HUDEP-2 (cell line): ENCODE measurements around the gene SLC38A4.

Experiments used
- DNase-seq, 76 experiments: peaks; one replicate each; lab custom pipeline; 2025; ENCODE audit not compliant: unreplicated experiment in 76 of 76; lab: John Stamatoyannopoulos, UW

Gene SLC38A4

DNA sequence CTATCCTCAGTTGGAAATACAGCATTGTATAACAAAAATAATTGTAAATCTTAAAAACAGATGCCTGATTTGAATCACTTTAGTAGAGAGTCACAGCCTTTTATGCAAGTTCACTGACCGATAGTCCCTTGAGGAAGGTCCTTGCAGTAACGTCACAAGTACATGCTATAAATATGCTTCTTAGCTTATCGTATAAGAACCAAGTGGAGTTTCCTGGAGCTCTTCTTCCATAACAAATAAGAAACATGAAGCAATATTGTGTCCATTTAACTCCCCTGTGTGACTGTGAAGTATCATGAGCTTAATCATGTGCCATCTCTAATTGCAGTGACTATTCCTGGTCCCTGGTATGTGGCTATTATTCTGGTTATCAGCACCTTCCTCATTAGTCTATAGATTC lies 107.9 kb downstream of the SLC38A4 start:
- DNase-seq = no peak

- DNase-seq = no peak
Observed at GRCh38 chr12:46717159-46717558, 108.6 kb downstream of the SLC38A4 start.
